Measurements from ENCODE around the gene MYDGF.

MYDGF gene

GRCh38 chr19:4711211-4711610, 41.1 kb upstream of the MYDGF start:
- H3K4me2 ChIP-seq (ENCODE audit: low read length), result no peak overlapping the region
- H3K79me2 ChIP-seq (ENCODE audit: insufficient read depth, low read length), result no peaks in the 10 kb centered on the region
- H3K4me1 ChIP-seq (ENCODE audit: insufficient read depth, low read length, severe bottlenecking), result no peaks in the 10 kb centered on the region
- H3K4me3 ChIP-seq (ENCODE audit: low read depth, low read length, poor library complexity, severe bottlenecking), result no peak overlapping the region
- no peaks in the 10 kb centered on the region for H3F3A ChIP-seq (ENCODE audit: insufficient read depth, low read length)
- no peak overlapping the region for H3K9ac ChIP-seq (ENCODE audit: low read length)
- no peaks in the 10 kb centered on the region for H4K20me1 ChIP-seq (ENCODE audit: insufficient read depth, low read length)
- no peaks in the 10 kb centered on the region for H3K9me2 ChIP-seq (ENCODE audit: low read depth, low read length)
- no peaks in the 10 kb centered on the region for H3K9me3 ChIP-seq (ENCODE audit: low read length)
- H3K36me3 ChIP-seq (ENCODE audit: insufficient read depth, low read length), result peaks cover 55% of the 10 kb centered on the region
- no peak for TF ChIP-seq EZH2 (IDR thresholded peaks at IDR 0.05; ENCODE audit: borderline replicate concordance, low read length)
- no peak for TF ChIP-seq CTCF (IDR thresholded peaks at IDR 0.05; ENCODE audit: low read length)
- H2AFZ ChIP-seq (ENCODE audit: low read length), result no peak overlapping the region
- H3K27me3 ChIP-seq (ENCODE audit: insufficient read depth, low read length), result no peaks in the 10 kb centered on the region
- no peak overlapping the region for H3K27ac ChIP-seq (ENCODE audit: low read depth, low read length, poor library complexity, severe bottlenecking)

GRCh38 chr19:4710281-4710600, 40.1 kb upstream of the MYDGF start:
- Histone ChIP-seq H3K27ac (ENCODE audit: low read depth, low read length, poor library complexity, severe bottlenecking) (no peak overlapping the region), H3K4me2 (ENCODE audit: low read length) (no peak overlapping the region), H3K4me3 (ENCODE audit: low read depth, low read length, poor library complexity, severe bottlenecking) (no peak overlapping the region), H3K4me1 (ENCODE audit: insufficient read depth, low read length, severe bottlenecking) (no peaks in the 10 kb centered on the region), H3K36me3 (ENCODE audit: insufficient read depth, low read length) (peaks cover 46% of the 10 kb centered on the region), H3K9me3 (ENCODE audit: low read length) (no peaks in the 10 kb centered on the region), H3F3A (ENCODE audit: insufficient read depth, low read length) (no peaks in the 10 kb centered on the region), H4K20me1 (ENCODE audit: insufficient read depth, low read length) (no peaks in the 10 kb centered on the region), H3K79me2 (ENCODE audit: insufficient read depth, low read length) (no peaks in the 10 kb centered on the region), H3K27me3 (ENCODE audit: insufficient read depth, low read length) (no peaks in the 10 kb centered on the region), H3K9ac (ENCODE audit: low read length) (no peak overlapping the region), H2AFZ (ENCODE audit: low read length) (no peak overlapping the region), H3K9me2 (ENCODE audit: low read depth, low read length) (no peaks in the 10 kb centered on the region)
- TF ChIP-seq EZH2 (IDR thresholded peaks at IDR 0.05; ENCODE audit: borderline replicate concordance, low read length) (no peak), CTCF (IDR thresholded peaks at IDR 0.05; ENCODE audit: low read length) (no peak)

GRCh38 chr19:4709440-4710280, 39.5 kb upstream of the MYDGF start:
- Histone ChIP-seq H3K27ac (ENCODE audit: low read depth, low read length, poor library complexity, severe bottlenecking) (no peak overlapping the region), H4K20me1 (ENCODE audit: insufficient read depth, low read length) (no peaks in the 10 kb centered on the region), H3K9ac (ENCODE audit: low read length) (no peak overlapping the region), H3K27me3 (ENCODE audit: insufficient read depth, low read length) (no peaks in the 10 kb centered on the region), H2AFZ (ENCODE audit: low read length) (no peak overlapping the region), H3K4me3 (ENCODE audit: low read depth, low read length, poor library complexity, severe bottlenecking) (no peak overlapping the region), H3K4me1 (ENCODE audit: insufficient read depth, low read length, severe bottlenecking) (no peaks in the 10 kb centered on the region), H3K79me2 (ENCODE audit: insufficient read depth, low read length) (no peaks in the 10 kb centered on the region), H3K4me2 (ENCODE audit: low read length) (no peak overlapping the region), H3K9me3 (ENCODE audit: low read length) (no peaks in the 10 kb centered on the region), H3K36me3 (ENCODE audit: insufficient read depth, low read length) (peaks cover 44% of the 10 kb centered on the region), H3F3A (ENCODE audit: insufficient read depth, low read length) (no peaks in the 10 kb centered on the region), H3K9me2 (ENCODE audit: low read depth, low read length) (no peaks in the 10 kb centered on the region)
- TF ChIP-seq CTCF (IDR thresholded peaks at IDR 0.05; ENCODE audit: low read length) (no peak), EZH2 (IDR thresholded peaks at IDR 0.05; ENCODE audit: borderline replicate concordance, low read length) (no peak)

All from OCI-LY1 (cell line).